Ascending aorta (tissue), 2 donors: ENCODE data around the gene GUCY1A2. TPM values are rescaled to one million over a fixed set of nuclear protein-coding genes. Genes with fewer than 3 reads are reported as not detected.

Experiments
- DNase-seq, 2 donors: peaks; one replicate each; pipeline ENCODE4 v3.0.0-alpha.2; 2019; ENCODE audit warnings: low spot score in 2 of 2
- H3K27ac ChIP-seq, 2 donors: fragments of 200-600 bp; sonication (generic); one replicate each; pipeline ENCODE4 v1.5.1; 2016 to 2017; ENCODE audit warnings: mild to moderate bottlenecking in 1 of 2
- H3K27me3 ChIP-seq: fragments of 200-600 bp; sonication (generic); one replicate; pipeline ENCODE4 v1.5.1; 2017
- H3K36me3 ChIP-seq, 2 donors: fragments of 200-600 bp; sonication (generic); one replicate each; pipeline ENCODE4 v1.5.1; 2016
- H3K4me1 ChIP-seq, 2 donors: fragments of 200-600 bp; sonication (generic); one replicate each; pipeline ENCODE4 v1.5.1; 2016 to 2017; ENCODE audit warnings: mild to moderate bottlenecking in 1 of 2
- H3K4me3 ChIP-seq, 2 donors: fragments of 200-600 bp; sonication (generic); one replicate each; pipeline ENCODE4 v1.5.1; 2016 to 2017; ENCODE audit warnings: mild to moderate bottlenecking in 1 of 2
- H3K9me3 ChIP-seq, 2 donors: fragments of 200-600 bp; sonication (generic); one replicate each; pipeline ENCODE4 v1.5.1; 2016
- CTCF ChIP-seq, 3 experiments: fragments of 200-600 bp in 2 of 3; fragments of 450-650 bp in 1 of 3; sonication (generic) in 2 of 3; IDR thresholded peaks; one replicate each; pipeline ENCODE4 v1.5.1; 2016 to 2019; ENCODE audit warnings: antibody characterized with exemption in 3 of 3, mild to moderate bottlenecking in 1 of 3, moderate library complexity in 1 of 3
- intact Hi-C: fragments of 100-400 bp; cut with DNase I; formaldehyde crosslinking; loops from one replicate; pipeline ENCODE4 v1.15.1; 2023
- total RNA-seq: library from RNA; depleted of rRNA; stranded (reverse); fragments of >200 nt; gene quantifications from one replicate; pipeline ENCODE4 v1.1.0, GENCODE V29; 2016

Gene GUCY1A2
- total RNA-seq, 1 donor from 2014 or later = 5.6 TPM

DNA sequence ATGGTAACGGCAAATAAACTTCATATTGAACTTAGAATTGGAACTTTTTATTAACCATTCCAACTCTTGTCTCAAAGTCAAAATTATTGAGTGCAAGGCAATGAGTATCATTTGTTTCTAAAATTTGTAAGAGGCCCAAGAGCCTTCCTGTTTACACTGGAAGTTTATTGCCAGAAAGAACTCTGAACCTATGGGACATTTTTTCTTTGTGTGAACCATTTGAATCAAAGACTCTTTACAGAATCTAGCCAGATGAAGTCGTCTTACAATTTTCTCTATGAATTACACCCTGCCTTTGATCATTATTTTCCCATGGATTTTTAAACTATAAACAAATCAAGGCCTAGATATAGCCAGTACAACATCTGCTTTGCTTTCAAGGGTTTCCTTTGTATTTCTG lies 2.3 kb upstream of the GUCY1A2 start:
- no peak for TF ChIP-seq CTCF (IDR thresholded peaks at IDR 0.05)
- Histone ChIP-seq H3K27ac (no peak overlapping the region), H3K4me3 (no peak overlapping the region), H3K27me3 (peaks cover 4% of the 10 kb centered on the region), H3K9me3 (no peaks in the 10 kb centered on the region), H3K4me1 (no peaks in the 10 kb centered on the region), H3K36me3 (no peaks in the 10 kb centered on the region)
- no peak for DNase-seq
- intact Hi-C loops = no loop called here

GRCh38 chr11:107018902-107019493 lies 722 bp upstream of the GUCY1A2 start:
- Histone ChIP-seq H3K27ac (no peak overlapping the region), H3K4me3 (peak overlapping the region; percentile 60 to 64), H3K4me1 (no peaks in the 10 kb centered on the region), H3K36me3 (no peaks in the 10 kb centered on the region), H3K9me3 (no peaks in the 10 kb centered on the region), H3K27me3 (peaks cover 4% of the 10 kb centered on the region)
- intact Hi-C loops = no loop called here
- no peak for TF ChIP-seq CTCF (IDR thresholded peaks at IDR 0.05)
- peak in 1 of 2 donors; percentile 59 for DNase-seq

- peak; percentile 7 to 32 (median 17) for TF ChIP-seq CTCF (IDR thresholded peaks at IDR 0.05)
- Histone ChIP-seq H3K9me3 (no peaks in the 10 kb centered on the region), H3K4me1 (no peaks in the 10 kb centered on the region), H3K27ac (no peak overlapping the region), H3K4me3 (peak overlapping the region; percentile 60 to 64), H3K27me3 (peaks cover 4% of the 10 kb centered on the region), H3K36me3 (no peaks in the 10 kb centered on the region)
- peak in 1 of 2 donors; percentile 61 for DNase-seq
- intact Hi-C loops = no loop called here
Observed at GRCh38 chr11:107017433-107018218, 650 bp downstream of the GUCY1A2 start.

DNA sequence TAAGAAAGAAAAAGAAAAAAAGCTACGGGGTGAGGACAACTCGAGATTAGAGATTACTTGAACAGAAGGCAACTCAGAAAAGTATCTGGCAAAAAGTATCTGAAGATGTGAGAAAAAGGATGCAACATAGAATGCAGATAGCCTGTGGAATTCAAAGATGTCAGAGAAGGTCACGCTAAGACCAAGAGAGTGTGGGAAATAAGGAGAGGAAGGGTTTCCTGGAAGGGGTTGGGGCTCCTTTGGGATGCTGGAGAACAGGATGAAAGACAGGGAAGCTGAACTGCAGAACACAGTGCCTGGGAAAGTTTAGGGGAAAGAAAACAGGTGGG lies 1.2 kb downstream of the GUCY1A2 start:
- Histone ChIP-seq H3K27ac (no peak overlapping the region), H3K27me3 (peaks cover 4% of the 10 kb centered on the region), H3K9me3 (no peaks in the 10 kb centered on the region), H3K36me3 (no peaks in the 10 kb centered on the region), H3K4me3 (peak overlapping the region; percentile 60 to 64), H3K4me1 (no peaks in the 10 kb centered on the region)
- no peak for DNase-seq
- TF ChIP-seq CTCF (IDR thresholded peaks at IDR 0.05) = no peak
- intact Hi-C loops = no loop called here

DNA sequence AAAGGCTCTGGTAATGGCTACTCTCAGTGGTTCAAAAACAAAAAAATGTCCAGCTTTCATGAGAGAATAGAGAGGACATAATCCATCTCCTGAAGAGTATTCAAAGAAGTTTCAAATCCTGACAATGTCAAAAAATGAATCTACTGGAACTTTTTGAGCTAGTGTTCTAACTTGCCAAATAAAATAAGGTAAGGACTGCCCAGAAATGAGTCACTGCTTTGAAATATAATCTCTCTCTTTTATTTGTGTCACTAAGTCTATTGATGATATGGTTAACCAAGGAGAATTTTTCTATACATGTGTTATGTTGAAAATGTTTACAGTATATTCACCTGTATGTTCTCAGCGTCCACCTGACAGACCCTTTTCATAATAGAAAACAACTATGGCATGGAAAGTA lies 3.4 kb downstream of the GUCY1A2 start:
- Histone ChIP-seq H3K4me3 (no peak overlapping the region), H3K36me3 (no peaks in the 10 kb centered on the region), H3K9me3 (no peaks in the 10 kb centered on the region), H3K27ac (no peak overlapping the region), H3K4me1 (no peaks in the 10 kb centered on the region), H3K27me3 (peaks cover 4% of the 10 kb centered on the region)
- intact Hi-C loops = no loop called here
- DNase-seq = no peak
- TF ChIP-seq CTCF (IDR thresholded peaks at IDR 0.05) = no peak
